H1 (cell line): ENCODE measurements around the gene MINAR1. TPM values are rescaled to one million over a fixed set of nuclear protein-coding genes. Genes with fewer than 3 reads are reported as not detected.

Experiments
- KDM1A ChIP-seq: fragments of 200-600, 300-600 bp; sonication (generic); IDR thresholded peaks from 2 replicates; pipeline ENCODE4 v1.7.1; 2016; ENCODE audit warnings: mild to moderate bottlenecking, low read length, borderline replicate concordance
- polyA plus RNA-seq, 7 experiments: library from polyadenylated mRNA; depleted of rRNA in 3 of 7; stranded (reverse) in 5 of 7; unstranded in 2 of 7; fragments of >200 nt in 5 of 7; fragments of 200-250 nt in 2 of 7; gene quantifications; 1 replicate in 5 of 7; 2 replicates in 1 of 7; 4 replicates in 1 of 7; pipeline versions ENCODE4 v1.2.1 to v1.2.3, GENCODE V29; 2011 to 2013; ENCODE audit warnings: missing spikeins in 2 of 7, mixed read lengths in 2 of 7
- total RNA-seq: library from RNA; stranded (reverse); fragmentation: NEBNext Ultra II Directional; extraction: Animal tissue kit (Norgen Biotek cat#: 25700); gene quantifications from 2 replicates; pipeline ENCODE4 v1.2.1, GENCODE V29; 2021

The MINAR1 gene
- total and polyA plus RNA-seq, 2 of the 8 experiments (the other 6 are each of a cell fraction or from before 2014, with no cell fraction given) = 0.17 to 0.67 TPM

GRCh38 chr15:79400650-79401049 is 31.5 kb upstream of the MINAR1 start (continued):
- no peak for TF ChIP-seq KDM1A
